ENCODE results near the gene EFCAB6. TPM values are rescaled to one million over a fixed set of nuclear protein-coding genes. Genes with fewer than 3 reads are reported as not detected.

EFCAB6 gene
- total RNA-seq, 4 donors from 2014 or later = 2.0 to 8.4 (median 5.7) TPM

- Histone ChIP-seq H3K27ac (no peak overlapping the region), H3K27me3 (no peaks in the 10 kb centered on the region), H3K4me3 (no peak overlapping the region), H3K9me3 (no peaks in the 10 kb centered on the region), H3K36me3 (no peaks in the 10 kb centered on the region), H3K4me1 (peaks cover 0 to 5% of the 10 kb centered on the region in 2 donors)
- TF ChIP-seq POLR2A (IDR thresholded peaks at IDR 0.05) (no peak), CTCF (IDR thresholded peaks at IDR 0.05) (no peak)
- no peak for DNase-seq
- intact Hi-C loops (cut with DNase I; ENCODE audit: low total_unique reads) = no loop called here
Measured at GRCh38 chr22:43749473-43749872, 62.6 kb downstream of the EFCAB6 start.

GRCh38 chr22:43747877-43748276 lies 64.2 kb downstream of the EFCAB6 start:
- H3K36me3 ChIP-seq = no peaks in the 10 kb centered on the region
- no peaks in the 10 kb centered on the region for H3K27me3 ChIP-seq
- no peaks in the 10 kb centered on the region for H3K9me3 ChIP-seq
- H3K4me3 ChIP-seq = no peak overlapping the region
- TF ChIP-seq CTCF (IDR thresholded peaks at IDR 0.05) = no peak
- TF ChIP-seq POLR2A (IDR thresholded peaks at IDR 0.05) = no peak
- H3K4me1 ChIP-seq = peaks cover 0 to 5% of the 10 kb centered on the region in 2 donors
- intact Hi-C loops (cut with DNase I; ENCODE audit: low total_unique reads) = no loop called here
- no peak for DNase-seq
- no peak overlapping the region for H3K27ac ChIP-seq

GRCh38 chr22:43747058-43747457 lies 65.0 kb downstream of the EFCAB6 start:
- Histone ChIP-seq H3K27ac (no peak overlapping the region), H3K9me3 (no peaks in the 10 kb centered on the region), H3K4me3 (no peak overlapping the region), H3K36me3 (no peaks in the 10 kb centered on the region), H3K4me1 (peaks cover 0 to 5% of the 10 kb centered on the region in 2 donors), H3K27me3 (no peaks in the 10 kb centered on the region)
- intact Hi-C loops (cut with DNase I; ENCODE audit: low total_unique reads) = no loop called here
- no peak for DNase-seq
- TF ChIP-seq POLR2A (IDR thresholded peaks at IDR 0.05) (no peak), CTCF (IDR thresholded peaks at IDR 0.05) (no peak)

GRCh38 chr22:43745783-43746356 lies 66.2 kb downstream of the EFCAB6 start:
- H3K27me3 ChIP-seq = no peaks in the 10 kb centered on the region
- no peak overlapping the region for H3K27ac ChIP-seq
- DNase-seq = no peak
- H3K4me3 ChIP-seq = no peak overlapping the region
- H3K9me3 ChIP-seq = no peaks in the 10 kb centered on the region
- peaks cover 0 to 5% of the 10 kb centered on the region in 2 donors for H3K4me1 ChIP-seq
- H3K36me3 ChIP-seq = no peaks in the 10 kb centered on the region
- no peak for TF ChIP-seq POLR2A (IDR thresholded peaks at IDR 0.05)
- no peak for TF ChIP-seq CTCF (IDR thresholded peaks at IDR 0.05)
- intact Hi-C loops (cut with DNase I; ENCODE audit: low total_unique reads) = no loop called here

- H3K4me1 ChIP-seq = peaks cover 0 to 5% of the 10 kb centered on the region in 2 donors
- intact Hi-C loops (cut with DNase I; ENCODE audit: low total_unique reads) = no loop called here
- no peak overlapping the region for H3K27ac ChIP-seq
- TF ChIP-seq CTCF (IDR thresholded peaks at IDR 0.05) (no peak), POLR2A (IDR thresholded peaks at IDR 0.05) (no peak)
- H3K9me3 ChIP-seq = no peaks in the 10 kb centered on the region
- no peak for DNase-seq
- H3K27me3 ChIP-seq = no peaks in the 10 kb centered on the region
- no peaks in the 10 kb centered on the region for H3K36me3 ChIP-seq
- H3K4me3 ChIP-seq = no peak overlapping the region
Measured at GRCh38 chr22:43745411-43745770, 66.7 kb downstream of the EFCAB6 start.
